ENCODE measurements around the gene GLI1. TPM values are rescaled to one million over a fixed set of nuclear protein-coding genes. Genes with fewer than 3 reads are reported as not detected.

The GLI1 gene
- total and polyA plus RNA-seq, 2 of the 13 experiments (the other 11 are each of a cell fraction or from before 2014, with no cell fraction given), result 0.09 to 0.20 TPM

DNA sequence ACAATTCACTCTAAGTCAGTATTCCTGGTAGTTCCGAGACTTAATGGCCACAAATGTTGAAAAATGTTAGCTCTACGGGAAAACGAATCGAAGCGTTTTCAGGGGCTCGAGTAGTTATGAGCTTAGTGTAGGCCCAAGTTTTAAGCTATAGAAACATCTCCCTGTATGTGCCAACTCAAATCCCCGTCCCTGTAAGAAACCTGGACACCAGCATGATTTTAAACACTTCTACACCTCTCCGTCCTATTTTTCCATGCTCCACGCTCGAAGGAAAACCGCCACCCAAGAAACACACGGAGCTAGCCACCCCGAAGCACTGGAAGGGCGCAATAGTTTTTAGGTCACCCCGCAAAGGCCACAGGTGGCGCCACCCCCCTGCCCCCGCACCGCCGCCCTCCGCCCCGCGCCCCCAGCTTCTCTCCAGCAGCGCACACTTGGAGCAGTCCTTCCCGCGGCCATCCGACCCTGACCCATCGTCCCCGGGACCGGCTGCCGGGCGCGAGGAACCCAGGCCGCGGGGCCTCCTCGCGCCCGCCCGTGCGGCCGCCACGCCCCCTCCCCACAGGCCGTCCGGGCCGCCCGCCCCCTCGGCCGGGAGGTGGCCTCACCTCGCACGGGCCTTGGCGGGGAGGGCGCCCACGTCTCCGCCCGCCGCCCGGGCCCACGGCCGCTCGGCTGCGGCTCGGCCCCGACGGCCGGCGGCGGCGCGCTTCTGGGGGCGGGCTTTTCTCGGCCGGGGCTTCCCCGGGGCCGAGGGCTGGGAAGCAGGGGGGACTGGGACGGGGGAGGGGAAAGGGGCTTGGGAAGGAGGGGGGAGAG is 29.3 kb upstream of the GLI1 start (continued):
- TF ChIP-seq AHDC1 (CRISPR knock-in tag; IDR thresholded peaks at IDR 0.05; ENCODE audit: borderline replicate concordance) (no peak), ZNF782 (CRISPR knock-in tag; IDR thresholded peaks at IDR 0.05; ENCODE audit: borderline replicate concordance) (no peak), RBM39 (IDR thresholded peaks at IDR 0.05; ENCODE audit: low read depth, low read length, poor library complexity, severe bottlenecking) (peak; percentile 19), HOXD1 (CRISPR knock-in tag; IDR thresholded peaks at IDR 0.05) (no peak), SRSF4 (IDR thresholded peaks at IDR 0.05; ENCODE audit: low read depth, low read length, poor library complexity, severe bottlenecking) (no peak), LCORL (IDR thresholded peaks at IDR 0.05) (no peak), LCORL (CRISPR knock-in tag; IDR thresholded peaks at IDR 0.05) (0 out of 2 replicates have a peak, but pooled peaks have one; percentile 30), SRY (CRISPR knock-in tag; IDR thresholded peaks at IDR 0.05) (peak; percentile 21; the same call in 1 of the 2 replicates), ZBTB3 (CRISPR knock-in tag; IDR thresholded peaks at IDR 0.05; ENCODE audit: borderline replicate concordance, low read depth) (no peak), ZNF790 (CRISPR knock-in tag; IDR thresholded peaks at IDR 0.05; ENCODE audit: borderline replicate concordance) (0 out of 2 replicates have a peak, but pooled peaks have one; percentile 19), POLR2A (IDR thresholded peaks at IDR 0.05; ENCODE audit: insufficient read depth in 1 of 2, low read depth in 2 of 2, low read length in 2 of 2) (peak in 1 of 2 experiments; percentile 50; a peak in 2 of 4 replicates), ZNF703 (CRISPR knock-in tag; IDR thresholded peaks at IDR 0.05; ENCODE audit: borderline replicate concordance) (no peak), ZFX (CRISPR knock-in tag; IDR thresholded peaks at IDR 0.05; ENCODE audit: low read depth) (peak; percentile 61), SUZ12 (IDR thresholded peaks at IDR 0.05; ENCODE audit: low read depth, low read length) (no peak), ZNF552 (CRISPR knock-in tag; IDR thresholded peaks at IDR 0.05; ENCODE audit: borderline replicate concordance) (no peak), GABPB1 (CRISPR knock-in tag; IDR thresholded peaks at IDR 0.05) (no peak), CHCHD3 (CRISPR knock-in tag; IDR thresholded peaks at IDR 0.05) (no peak), KAT8 (CRISPR knock-in tag; IDR thresholded peaks at IDR 0.05) (no peak), TEAD2 (CRISPR knock-in tag; IDR thresholded peaks at IDR 0.05) (no peak), BHLHE40 (IDR thresholded peaks at IDR 0.05; ENCODE audit: low read length) (peak; percentile 48; the same call in 1 of the 2 replicates)
- TF ChIP-seq, protein P1, sequence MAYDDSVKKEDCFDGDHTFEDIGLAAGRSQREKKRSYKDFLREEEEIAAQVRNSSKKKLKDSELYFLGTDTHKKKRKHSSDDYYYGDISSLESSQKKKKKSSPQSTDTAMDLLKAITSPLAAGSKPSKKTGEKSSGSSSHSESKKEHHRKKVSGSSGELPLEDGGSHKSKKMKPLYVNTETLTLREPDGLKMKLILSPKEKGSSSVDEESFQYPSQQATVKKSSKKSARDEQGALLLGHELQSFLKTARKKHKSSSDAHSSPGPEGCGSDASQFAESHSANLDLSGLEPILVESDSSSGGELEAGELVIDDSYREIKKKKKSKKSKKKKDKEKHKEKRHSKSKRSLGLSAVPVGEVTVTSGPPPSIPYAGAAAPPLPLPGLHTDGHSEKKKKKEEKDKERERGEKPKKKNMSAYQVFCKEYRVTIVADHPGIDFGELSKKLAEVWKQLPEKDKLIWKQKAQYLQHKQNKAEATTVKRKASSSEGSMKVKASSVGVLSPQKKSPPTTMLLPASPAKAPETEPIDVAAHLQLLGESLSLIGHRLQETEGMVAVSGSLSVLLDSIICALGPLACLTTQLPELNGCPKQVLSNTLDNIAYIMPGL (CRISPR knock-in tag; IDR thresholded peaks at IDR 0.05; ENCODE audit: borderline replicate concordance in 1 of 2, low read depth in 1 of 2), result peak in 1 of 2 experiments; percentile 15; a peak in 2 of 4 replicates
- TF ChIP-seq, protein P2, sequence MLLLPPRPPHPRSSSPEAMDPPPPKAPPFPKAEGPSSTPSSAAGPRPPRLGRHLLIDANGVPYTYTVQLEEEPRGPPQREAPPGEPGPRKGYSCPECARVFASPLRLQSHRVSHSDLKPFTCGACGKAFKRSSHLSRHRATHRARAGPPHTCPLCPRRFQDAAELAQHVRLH (CRISPR knock-in tag; IDR thresholded peaks at IDR 0.05; ENCODE audit: borderline replicate concordance, low read depth), result 0 out of 2 replicates have a peak, but pooled peaks have one; percentile 44

All from HepG2 (cell line).